WERI-Rb-1 (cell line): Measurements from ENCODE around the gene TMEM222.
A peak's percentile ranks its signal among the peaks of the same experiment; 100 is the strongest.

Source experiments
- DNase-seq: peaks from one replicate; pipeline ENCODE4 v3.0.0-alpha.2; 2020
- H3K27ac ChIP-seq: fragments of 250-450 bp; sonication (Bioruptor Pico); 2 replicates; pipeline ENCODE4 v1.5.1; 2020; ENCODE audit warnings: mild to moderate bottlenecking, moderate library complexity
- H3K27me3 ChIP-seq: fragments of 250-450 bp; sonication (Bioruptor Pico); 2 replicates; pipeline ENCODE4 v1.5.1; 2021; ENCODE audit warnings: mild to moderate bottlenecking, low read depth, moderate library complexity; ENCODE audit not compliant: insufficient read depth, severe bottlenecking
- H3K36me3 ChIP-seq: fragments of 250-450 bp; sonication (Bioruptor Pico); 2 replicates; pipeline ENCODE4 v1.5.1; 2020; ENCODE audit warnings: mild to moderate bottlenecking, moderate library complexity
- H3K4me3 ChIP-seq: 2 replicates; pipeline ENCODE4 v1.5.1; 2011; ENCODE audit warnings: low read depth, mild to moderate bottlenecking, control low read depth, low read length
- H3K9me3 ChIP-seq: fragments of 250-450 bp; sonication (Bioruptor Pico); 2 replicates; pipeline ENCODE4 v1.5.1; 2021; ENCODE audit warnings: mild to moderate bottlenecking, moderate library complexity; ENCODE audit not compliant: severe bottlenecking
- TF ChIP-seq, protein P1 (sequence below): IDR thresholded peaks from 2 replicates; pipeline ENCODE4 v1.5.1; 2011; ENCODE audit warnings: low read depth, mild to moderate bottlenecking, control low read depth, inconsistent platforms, low read length

Gene TMEM222

DNA sequence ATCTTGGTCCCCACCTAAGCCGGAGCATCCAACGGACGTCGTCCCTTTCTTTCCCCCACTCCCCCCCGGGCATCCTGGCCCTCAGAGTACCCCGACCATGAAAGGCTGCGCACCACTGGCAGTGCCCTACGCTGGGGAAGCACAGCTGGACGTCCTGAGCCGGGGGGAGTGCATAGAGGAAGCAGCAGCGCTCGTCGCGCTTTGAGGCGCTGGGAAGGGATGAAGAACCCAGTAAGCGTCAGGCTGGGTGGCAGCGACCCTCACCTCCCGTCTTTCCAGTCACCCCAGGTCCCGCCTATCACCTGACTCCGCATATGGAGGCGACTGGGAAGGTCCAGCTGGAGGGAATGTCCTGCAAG is 39.1 kb downstream of the TMEM222 start:
- H3K9me3 ChIP-seq: no peaks in the 10 kb centered on the region
- TF ChIP-seq, protein P1, sequence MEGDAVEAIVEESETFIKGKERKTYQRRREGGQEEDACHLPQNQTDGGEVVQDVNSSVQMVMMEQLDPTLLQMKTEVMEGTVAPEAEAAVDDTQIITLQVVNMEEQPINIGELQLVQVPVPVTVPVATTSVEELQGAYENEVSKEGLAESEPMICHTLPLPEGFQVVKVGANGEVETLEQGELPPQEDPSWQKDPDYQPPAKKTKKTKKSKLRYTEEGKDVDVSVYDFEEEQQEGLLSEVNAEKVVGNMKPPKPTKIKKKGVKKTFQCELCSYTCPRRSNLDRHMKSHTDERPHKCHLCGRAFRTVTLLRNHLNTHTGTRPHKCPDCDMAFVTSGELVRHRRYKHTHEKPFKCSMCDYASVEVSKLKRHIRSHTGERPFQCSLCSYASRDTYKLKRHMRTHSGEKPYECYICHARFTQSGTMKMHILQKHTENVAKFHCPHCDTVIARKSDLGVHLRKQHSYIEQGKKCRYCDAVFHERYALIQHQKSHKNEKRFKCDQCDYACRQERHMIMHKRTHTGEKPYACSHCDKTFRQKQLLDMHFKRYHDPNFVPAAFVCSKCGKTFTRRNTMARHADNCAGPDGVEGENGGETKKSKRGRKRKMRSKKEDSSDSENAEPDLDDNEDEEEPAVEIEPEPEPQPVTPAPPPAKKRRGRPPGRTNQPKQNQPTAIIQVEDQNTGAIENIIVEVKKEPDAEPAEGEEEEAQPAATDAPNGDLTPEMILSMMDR: no peak
- H3K4me3 ChIP-seq: no peak overlapping the region
- 0 out of 2 replicates have a peak, but pooled peaks cover 3% of the 10 kb centered on the region for H3K36me3 ChIP-seq
- no peak overlapping the region for H3K27ac ChIP-seq
- no peak for DNase-seq
- no peaks in the 10 kb centered on the region for H3K27me3 ChIP-seq

DNA sequence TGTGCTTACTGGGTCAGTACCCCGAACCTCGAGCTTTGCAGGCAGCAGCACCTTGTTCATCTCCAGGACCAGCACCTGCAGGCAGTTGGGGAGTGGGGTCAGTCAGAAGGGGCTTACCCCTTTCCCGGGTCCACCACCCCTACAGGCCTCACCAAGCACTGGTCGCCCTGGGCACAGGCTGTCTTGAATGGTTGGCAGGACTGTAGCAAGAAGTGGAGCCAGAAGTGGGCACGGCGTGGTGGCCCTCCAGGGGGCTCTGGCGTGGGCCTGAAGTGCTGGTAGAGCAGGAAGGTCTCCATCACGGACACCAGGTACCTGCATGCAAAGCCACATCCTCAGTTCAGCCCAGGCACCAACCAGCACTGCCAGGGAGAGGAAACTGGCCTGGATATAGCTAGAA is 39.6 kb downstream of the TMEM222 start:
- Histone ChIP-seq H3K9me3 (no peaks in the 10 kb centered on the region), H3K27ac (no peak overlapping the region), H3K4me3 (no peak overlapping the region), H3K36me3 (0 out of 2 replicates have a peak, but pooled peaks cover 3% of the 10 kb centered on the region), H3K27me3 (no peaks in the 10 kb centered on the region)
- no peak for DNase-seq
- TF ChIP-seq, protein P1: no peak

DNA sequence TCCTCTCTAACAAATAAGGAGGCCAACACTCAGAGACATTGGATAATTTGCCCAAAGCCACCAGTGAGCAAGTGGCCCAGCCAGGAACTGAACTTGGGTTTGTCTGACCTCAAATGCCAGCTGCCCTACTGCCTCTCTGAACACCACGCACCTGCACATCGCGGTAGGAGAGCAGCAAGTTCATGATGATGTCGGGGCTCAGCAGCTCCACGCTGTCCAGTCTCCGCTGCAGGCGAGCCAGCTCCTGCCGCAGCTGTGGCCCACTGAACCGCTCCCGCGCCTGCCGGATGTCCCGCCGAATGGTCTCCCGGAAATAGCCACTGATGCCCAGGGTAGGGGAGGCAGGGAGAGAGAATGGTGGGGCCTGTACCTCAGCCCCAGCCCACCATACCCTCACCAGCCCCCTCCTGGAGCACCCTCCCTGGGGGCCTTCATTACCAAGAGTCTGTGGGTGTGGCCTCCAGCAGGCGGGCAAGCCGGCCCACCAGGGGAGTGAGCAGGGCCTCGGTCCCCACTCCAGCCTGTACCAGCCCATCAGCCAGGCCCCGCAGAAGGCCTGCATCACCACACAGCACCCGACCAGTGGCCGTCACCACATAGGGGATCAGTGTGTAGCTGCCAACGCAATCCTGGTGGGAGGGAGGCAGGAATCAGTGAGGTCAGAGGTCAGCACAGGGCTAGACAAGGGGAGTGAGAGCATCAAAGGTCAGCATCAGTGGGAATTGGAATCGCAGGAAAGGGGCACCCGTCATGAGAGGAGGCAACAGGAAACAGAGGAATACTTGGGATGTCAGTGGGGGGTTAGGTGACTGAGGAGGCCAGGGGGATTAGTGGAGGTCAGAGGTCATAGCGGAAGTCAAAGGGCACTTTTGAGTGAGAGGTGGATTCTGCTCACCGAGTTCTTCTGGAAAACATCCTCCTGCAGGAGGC is 42.1 kb downstream of the TMEM222 start:
- H3K4me3 ChIP-seq: no peak overlapping the region
- DNase-seq: no peak
- H3K9me3 ChIP-seq: no peaks in the 10 kb centered on the region
- H3K36me3 ChIP-seq: 0 out of 2 replicates have a peak, but pooled peaks cover 3% of the 10 kb centered on the region
- H3K27me3 ChIP-seq: no peaks in the 10 kb centered on the region
- TF ChIP-seq, protein P1: no peak
- no peak overlapping the region for H3K27ac ChIP-seq

DNA sequence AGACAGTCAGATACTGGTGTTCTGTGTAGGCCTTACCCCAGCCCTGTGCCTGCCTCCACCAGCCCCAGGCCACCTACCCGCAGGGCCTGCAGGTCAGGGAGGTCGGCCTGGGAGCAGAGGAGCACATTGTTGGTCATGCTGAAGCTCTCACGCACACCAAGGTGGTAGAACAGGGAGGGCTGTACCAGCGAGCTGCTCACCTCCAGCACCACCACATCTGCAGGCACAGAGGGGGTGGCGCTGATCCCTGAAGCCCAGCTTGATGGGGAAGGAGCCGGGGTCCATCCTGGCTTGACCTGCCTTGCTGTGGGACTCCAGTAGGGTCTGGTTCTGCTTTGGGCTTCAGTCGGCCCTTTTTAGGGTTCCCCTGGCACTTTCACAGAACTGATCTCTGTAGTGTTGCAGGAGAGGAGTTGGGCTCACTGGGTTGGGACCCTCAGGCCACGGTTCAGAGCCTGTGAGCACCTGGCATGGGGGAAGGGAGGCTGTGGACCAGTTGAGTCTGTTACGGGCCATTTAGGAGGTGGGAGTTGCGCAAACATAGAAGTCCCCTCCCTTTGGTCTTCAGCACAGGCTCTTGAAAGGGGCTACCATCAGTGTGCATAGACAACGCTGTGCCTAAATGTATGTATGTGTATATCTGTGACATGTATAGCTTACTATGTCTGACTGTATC is 42.9 kb downstream of the TMEM222 start:
- TF ChIP-seq, protein P1: no peak
- Histone ChIP-seq H3K36me3 (0 out of 2 replicates have a peak, but pooled peaks cover 3% of the 10 kb centered on the region), H3K9me3 (no peaks in the 10 kb centered on the region), H3K4me3 (0 out of 2 replicates have a peak overlapping the region, but pooled peaks have one; percentile 4), H3K27ac (no peak overlapping the region), H3K27me3 (no peaks in the 10 kb centered on the region)
- DNase-seq: no peak

DNA sequence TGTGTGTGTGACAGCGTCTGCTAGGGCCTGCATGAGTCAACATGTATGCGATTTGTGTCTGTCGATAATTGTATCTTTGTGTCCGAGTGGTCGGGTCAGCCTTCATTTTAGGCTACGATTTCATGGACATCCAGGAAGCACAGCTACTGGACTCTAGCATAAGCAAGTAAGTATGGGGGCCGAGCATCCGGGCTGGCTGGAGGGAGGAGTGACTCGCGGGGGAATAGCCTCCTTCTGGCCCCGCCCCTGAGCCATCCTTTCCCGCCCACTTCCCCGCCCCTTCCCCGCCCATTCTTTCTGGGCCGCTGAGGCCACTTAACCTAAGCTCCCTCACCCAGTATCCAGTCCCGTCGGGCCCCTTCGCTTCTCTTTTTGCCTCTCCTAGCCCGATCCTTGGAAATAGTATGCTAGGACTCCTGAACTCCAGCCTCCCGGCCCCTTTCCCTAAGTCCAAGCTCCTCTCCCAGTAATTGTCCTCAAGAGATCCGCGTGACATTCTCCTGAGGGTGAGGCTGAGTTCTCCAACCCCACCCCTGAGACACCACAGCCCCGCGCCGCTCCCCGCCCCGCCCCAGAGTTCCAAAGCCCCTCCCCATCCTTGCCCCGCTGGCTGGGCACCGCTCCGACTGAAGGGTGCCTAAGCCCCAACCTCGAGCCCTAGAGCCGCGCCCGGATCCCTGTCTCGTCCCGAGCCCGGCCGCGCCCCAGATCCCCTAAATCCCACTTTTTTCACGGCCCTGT is 43.6 kb downstream of the TMEM222 start:
- Histone ChIP-seq H3K9me3 (no peaks in the 10 kb centered on the region), H3K27me3 (no peaks in the 10 kb centered on the region), H3K27ac (peak overlapping the region; percentile 88), H3K36me3 (0 out of 2 replicates have a peak, but pooled peaks cover 3% of the 10 kb centered on the region), H3K4me3 (peak overlapping the region; percentile 62)
- DNase-seq: peak; percentile 87
- TF ChIP-seq, protein P1: no peak
